ENCODE measurements around the gene ANKRD13C.

ANKRD13C gene

GRCh38 chr1:70354332-70355110, at the start of gene ANKRD13C:
ANKRD13C (minus strand) TSS chr1:70354722; CDS start chr1:70354408, 314 bp downstream.
- H3K4me3 ChIP-seq (ENCODE audit: low read length), result peak within 1 kb of the TSS; percentile 95
- no peak for TF ChIP-seq CTCF (conservative IDR thresholded peaks at IDR 0.05; ENCODE audit: low read depth, low read length)
- peak; percentile 86 for DNase-seq (ENCODE audit: low read depth)

- no peak overlapping the region for H3K4me3 ChIP-seq (ENCODE audit: low read length)
- TF ChIP-seq CTCF (conservative IDR thresholded peaks at IDR 0.05; ENCODE audit: low read depth, low read length), result no peak
- no peak for DNase-seq (ENCODE audit: low read depth)
These were observed 49.2 kb upstream of the ANKRD13C start for GRCh38 chr1:70403759-70404158.

GRCh38 chr1:70401974-70402373, 47.5 kb upstream of the ANKRD13C start:
- H3K4me3 ChIP-seq (ENCODE audit: low read length), result no peak overlapping the region
- DNase-seq (ENCODE audit: low read depth), result no peak
- no peak for TF ChIP-seq CTCF (conservative IDR thresholded peaks at IDR 0.05; ENCODE audit: low read depth, low read length)

GRCh38 chr1:70400335-70400734, 45.8 kb upstream of the ANKRD13C start:
- no peak overlapping the region for H3K4me3 ChIP-seq (ENCODE audit: low read length)
- no peak for TF ChIP-seq CTCF (conservative IDR thresholded peaks at IDR 0.05; ENCODE audit: low read depth, low read length)
- no peak for DNase-seq (ENCODE audit: low read depth)

GRCh38 chr1:70397013-70397412, 42.5 kb upstream of the ANKRD13C start:
- DNase-seq (ENCODE audit: low read depth), result no peak
- H3K4me3 ChIP-seq (ENCODE audit: low read length), result no peak overlapping the region
- no peak for TF ChIP-seq CTCF (conservative IDR thresholded peaks at IDR 0.05; ENCODE audit: low read depth, low read length)

- H3K4me3 ChIP-seq (ENCODE audit: low read length), result no peak overlapping the region
- TF ChIP-seq CTCF (conservative IDR thresholded peaks at IDR 0.05; ENCODE audit: low read depth, low read length), result no peak
- no peak for DNase-seq (ENCODE audit: low read depth)
These were observed 42.1 kb upstream of the ANKRD13C start for GRCh38 chr1:70396607-70397006.

GRCh38 chr1:70392626-70393025, 38.1 kb upstream of the ANKRD13C start:
- TF ChIP-seq CTCF (conservative IDR thresholded peaks at IDR 0.05; ENCODE audit: low read depth, low read length), result no peak
- DNase-seq (ENCODE audit: low read depth), result no peak
- no peak overlapping the region for H3K4me3 ChIP-seq (ENCODE audit: low read length)

Measured in retinal pigment epithelial cell (primary cell).